ENCODE data around the gene GPR89B.

DNA sequence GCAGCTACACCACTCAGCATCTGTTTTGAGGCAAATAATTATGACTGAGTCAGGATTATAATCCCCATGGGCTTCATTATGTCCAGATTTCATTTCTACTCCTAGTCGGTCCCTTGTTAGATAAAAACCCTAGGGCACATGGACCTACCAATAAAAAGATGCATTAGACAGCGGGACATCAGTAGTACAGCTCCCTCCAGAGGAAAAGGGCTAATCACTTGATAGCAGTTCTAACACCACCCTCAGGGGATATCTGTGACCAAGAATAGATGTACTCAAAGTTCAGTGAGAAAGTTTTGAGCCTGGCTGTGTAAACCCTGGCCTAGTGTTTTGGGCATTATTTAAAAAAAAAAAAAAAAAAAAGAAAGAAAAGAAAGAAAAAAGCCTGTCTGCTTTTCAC, 15.7 kb upstream of the GPR89B start:
- TF ChIP-seq, protein P1, sequence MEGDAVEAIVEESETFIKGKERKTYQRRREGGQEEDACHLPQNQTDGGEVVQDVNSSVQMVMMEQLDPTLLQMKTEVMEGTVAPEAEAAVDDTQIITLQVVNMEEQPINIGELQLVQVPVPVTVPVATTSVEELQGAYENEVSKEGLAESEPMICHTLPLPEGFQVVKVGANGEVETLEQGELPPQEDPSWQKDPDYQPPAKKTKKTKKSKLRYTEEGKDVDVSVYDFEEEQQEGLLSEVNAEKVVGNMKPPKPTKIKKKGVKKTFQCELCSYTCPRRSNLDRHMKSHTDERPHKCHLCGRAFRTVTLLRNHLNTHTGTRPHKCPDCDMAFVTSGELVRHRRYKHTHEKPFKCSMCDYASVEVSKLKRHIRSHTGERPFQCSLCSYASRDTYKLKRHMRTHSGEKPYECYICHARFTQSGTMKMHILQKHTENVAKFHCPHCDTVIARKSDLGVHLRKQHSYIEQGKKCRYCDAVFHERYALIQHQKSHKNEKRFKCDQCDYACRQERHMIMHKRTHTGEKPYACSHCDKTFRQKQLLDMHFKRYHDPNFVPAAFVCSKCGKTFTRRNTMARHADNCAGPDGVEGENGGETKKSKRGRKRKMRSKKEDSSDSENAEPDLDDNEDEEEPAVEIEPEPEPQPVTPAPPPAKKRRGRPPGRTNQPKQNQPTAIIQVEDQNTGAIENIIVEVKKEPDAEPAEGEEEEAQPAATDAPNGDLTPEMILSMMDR (IDR thresholded peaks at IDR 0.05) = no peak
- TF ChIP-seq POLR2AphosphoS5 (IDR thresholded peaks at IDR 0.05; ENCODE audit: insufficient read depth in 1 of 2, low read depth in 1 of 2) = no peak
- TF ChIP-seq POLR2A (IDR thresholded peaks at IDR 0.05) = no peak
